GM19324 (cell line): Measurements from ENCODE around the gene CDK6.

Source experiments
- ATAC-seq: cut with Tn5 transposase; IDR thresholded peaks from one replicate; pipeline ENCODE4 v1.9.1; 2021; ENCODE audit warnings: mild to moderate bottlenecking, moderate library complexity; ENCODE audit not compliant: unreplicated experiment, low FRiP score

The CDK6 gene

DNA sequence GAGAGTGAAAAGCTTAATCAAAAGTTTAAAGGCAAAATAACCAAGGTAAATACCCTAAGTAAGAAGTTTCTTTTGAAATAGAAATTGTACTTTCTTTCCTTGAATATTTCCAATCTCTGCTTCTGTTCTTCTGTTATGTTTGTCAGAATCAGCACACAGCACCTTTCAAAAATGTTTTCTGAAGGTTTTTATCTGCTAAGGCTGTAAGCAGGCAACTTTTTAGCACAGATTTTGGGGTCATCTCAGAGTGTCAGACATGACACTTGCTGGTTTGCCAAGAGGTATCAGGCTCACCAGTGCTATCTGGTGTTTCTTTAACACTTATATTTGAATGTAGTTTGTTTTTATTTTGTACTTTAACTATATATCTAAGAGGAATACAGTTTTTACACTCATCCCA is 94.2 kb downstream of the CDK6 start:
- no peak for ATAC-seq

GRCh38 chr7:92740700-92741126 is 95.7 kb downstream of the CDK6 start:
- no peak for ATAC-seq

GRCh38 chr7:92740134-92740533 is 96.2 kb downstream of the CDK6 start:
- ATAC-seq: no peak

GRCh38 chr7:92739091-92739490 is 97.3 kb downstream of the CDK6 start:
- ATAC-seq: no peak

DNA sequence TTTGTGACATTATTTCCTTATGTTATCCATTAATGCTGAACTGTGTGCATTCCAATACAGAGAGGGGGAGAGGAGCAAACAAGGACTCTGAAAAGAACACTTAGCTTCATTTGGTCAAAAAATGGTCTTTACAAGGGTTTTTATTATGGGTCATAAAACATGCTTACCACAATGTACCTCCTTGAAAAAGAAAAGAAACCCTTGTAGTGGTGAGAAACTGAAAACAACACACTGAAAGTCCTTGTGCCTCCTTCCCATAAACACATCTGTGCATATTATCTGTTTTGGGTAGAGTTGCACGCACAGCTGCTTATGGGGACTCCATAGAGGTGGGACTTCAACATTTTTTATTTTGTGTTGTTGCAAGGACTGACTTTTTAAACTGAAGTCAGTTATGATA is 98.7 kb downstream of the CDK6 start:
- peak; percentile 91 for ATAC-seq

- ATAC-seq: no peak
These were observed 99.5 kb downstream of the CDK6 start for GRCh38 chr7:92736870-92737269.

GRCh38 chr7:92735707-92736106 is 100.7 kb downstream of the CDK6 start:
- no peak for ATAC-seq

DNA sequence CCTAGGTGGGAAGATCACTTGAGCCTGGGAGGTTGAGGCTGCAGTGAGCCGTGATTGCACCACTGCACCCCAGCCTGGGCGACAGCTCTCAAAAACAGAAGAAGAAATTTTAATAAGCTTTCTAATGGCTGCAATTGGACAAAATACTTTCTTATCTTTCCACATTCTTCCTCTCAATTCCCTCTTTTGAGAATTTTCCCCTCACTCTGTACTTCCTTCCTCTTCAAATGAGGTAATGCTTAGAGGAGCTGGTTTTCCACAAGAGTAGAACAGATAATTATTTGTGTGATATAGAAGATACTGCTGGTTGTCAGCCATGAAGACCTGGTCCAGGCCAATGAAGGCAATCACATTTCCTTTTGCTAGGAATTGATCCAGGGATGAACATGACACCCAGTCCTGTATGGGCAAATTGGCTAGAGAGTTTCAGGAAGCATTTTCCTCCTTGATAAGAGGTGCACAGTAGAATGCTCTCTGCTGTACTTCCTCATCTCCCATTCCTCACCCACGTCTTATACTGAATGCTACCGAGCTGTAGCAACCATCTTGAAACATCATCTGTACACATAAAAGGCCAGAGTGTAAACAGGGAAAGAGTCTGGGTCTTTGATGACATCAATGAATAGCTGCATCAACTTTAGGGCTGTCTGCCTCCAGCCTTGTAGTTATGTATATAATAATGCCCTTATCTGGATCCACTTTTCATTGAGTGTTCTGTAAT is 103.9 kb downstream of the CDK6 start:
- no peak for ATAC-seq

- no peak for ATAC-seq
These were observed 104.9 kb downstream of the CDK6 start for GRCh38 chr7:92731335-92732063.

DNA sequence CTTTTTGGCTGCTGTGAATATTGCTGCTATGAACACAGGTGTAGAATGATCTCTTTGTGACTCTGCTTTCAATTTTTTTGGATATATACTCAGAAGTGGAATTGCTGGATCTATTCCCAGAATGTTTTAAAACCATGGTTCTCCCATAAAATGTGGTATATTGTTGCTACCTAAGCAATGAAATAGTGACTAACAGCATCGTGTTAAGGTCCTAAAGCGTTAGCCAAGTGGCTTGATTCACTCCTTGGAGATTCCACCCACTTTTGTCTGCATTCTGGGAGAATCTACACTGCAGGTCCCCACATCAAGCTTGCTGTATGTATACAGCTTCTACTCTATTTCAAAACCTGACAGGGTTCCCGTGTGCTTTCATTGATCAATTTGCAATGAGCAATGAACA is 105.6 kb downstream of the CDK6 start:
- no peak for ATAC-seq

DNA sequence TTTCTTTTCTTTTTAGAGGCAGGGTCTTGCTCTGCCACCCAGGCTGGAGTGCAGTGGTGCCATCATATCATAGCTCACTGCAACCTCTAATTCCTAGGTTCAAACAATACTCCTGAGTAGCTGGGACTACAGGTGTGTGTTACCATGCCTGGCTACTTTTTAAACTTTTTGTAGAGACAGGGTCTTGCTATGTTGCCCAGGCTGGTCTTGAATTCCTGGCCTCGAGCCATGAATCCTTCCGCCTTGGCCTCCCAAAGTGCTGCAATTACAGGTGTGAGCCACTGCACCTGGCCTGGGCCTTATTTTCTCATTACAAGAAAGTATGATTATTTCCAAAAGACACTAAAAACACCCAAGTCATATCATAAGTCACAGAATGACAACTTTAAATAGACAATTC is 106.6 kb downstream of the CDK6 start:
- ATAC-seq: no peak

DNA sequence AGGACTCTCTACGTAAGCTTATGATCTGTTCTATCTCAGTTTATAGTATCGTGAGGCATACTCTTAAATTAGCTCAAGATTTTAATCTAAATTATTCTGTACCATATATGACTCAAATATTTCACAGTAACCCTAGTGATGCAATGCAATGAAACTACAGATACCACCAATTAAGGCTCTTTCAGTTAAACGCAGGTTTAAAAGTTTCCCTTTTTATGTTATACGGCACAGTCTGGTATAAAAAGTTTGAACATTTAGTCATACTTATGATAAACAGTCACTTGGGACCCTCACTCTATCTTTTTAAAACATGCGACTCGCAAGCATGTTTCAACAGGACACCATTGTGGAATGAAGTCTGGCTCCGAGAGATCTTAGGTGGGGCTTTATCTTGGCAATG is 107.2 kb downstream of the CDK6 start:
- no peak for ATAC-seq

DNA sequence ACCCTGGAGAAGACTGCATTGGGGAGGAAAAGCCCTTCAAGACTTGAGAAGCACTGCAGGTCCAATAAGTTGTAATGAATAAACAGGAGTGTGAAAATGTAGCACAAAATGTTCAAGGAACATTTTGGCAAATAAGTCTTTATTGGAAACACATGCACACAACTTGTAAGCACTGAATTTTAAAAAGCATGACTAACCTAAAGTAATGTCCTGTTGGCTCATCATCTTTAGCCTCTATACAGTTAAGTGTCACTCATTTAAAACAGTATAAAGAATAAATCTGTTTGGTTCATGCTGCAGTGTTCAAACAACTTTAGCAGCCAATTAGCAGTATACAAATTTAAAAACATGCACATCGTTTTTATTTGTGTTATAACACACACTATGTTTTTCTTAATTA is 108.6 kb downstream of the CDK6 start:
- ATAC-seq: no peak

DNA sequence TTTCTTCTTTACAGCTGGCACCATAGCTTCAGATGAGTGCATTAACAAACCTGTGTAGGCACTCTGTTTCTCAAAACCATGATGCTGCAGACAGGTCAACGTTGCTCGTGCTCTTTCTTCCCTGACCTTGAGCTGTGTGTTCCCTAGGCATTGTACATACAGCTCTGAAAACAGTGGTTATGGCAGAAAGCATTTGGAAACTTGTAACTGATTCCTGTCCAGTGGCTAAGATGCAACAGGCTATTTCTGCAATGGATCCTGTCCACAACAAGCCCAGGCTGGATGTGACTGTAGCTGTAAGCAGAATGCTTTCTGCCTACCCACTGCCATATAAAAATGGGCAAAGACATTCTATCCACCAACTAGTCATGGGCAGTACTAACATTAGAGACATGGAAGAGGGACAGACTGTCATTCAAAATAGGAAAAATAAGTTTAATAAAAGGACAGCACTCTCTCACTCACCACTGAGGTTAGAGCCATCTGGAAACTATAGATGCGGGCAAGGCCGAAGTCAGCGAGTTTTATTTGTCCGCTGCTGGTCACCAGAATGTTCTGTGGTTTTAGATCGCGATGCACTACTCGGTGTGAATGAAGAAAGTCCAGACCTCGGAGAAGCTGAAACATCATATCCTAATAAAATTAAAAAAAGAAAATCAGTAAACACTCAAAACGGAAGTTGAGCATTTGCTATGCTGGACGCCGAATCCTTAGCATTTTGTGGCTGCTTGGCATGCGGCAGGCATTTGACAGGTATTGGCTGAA is 111.0 kb downstream of the CDK6 start:
- no peak for ATAC-seq

GRCh38 chr7:92723943-92724342 is 112.4 kb downstream of the CDK6 start:
- no peak for ATAC-seq

DNA sequence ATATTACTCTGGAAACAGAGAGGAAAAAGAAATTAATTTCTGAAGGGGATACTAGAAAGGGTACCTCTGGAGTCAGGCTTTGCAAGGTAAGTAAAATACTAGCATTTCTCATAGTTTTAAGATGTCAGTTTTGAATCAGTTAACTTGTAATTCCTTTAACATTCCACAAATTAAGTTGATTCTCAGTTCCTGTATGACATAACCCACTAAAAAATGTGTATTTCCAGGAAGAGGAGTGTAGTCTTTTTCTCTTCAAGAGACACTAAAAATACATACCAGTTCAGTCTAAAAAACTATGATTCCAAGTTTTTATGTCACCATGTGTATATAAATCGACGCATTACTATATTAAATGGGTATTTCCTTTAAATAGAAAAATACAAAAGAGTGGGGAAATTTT is 113.2 kb downstream of the CDK6 start:
- ATAC-seq: no peak

DNA sequence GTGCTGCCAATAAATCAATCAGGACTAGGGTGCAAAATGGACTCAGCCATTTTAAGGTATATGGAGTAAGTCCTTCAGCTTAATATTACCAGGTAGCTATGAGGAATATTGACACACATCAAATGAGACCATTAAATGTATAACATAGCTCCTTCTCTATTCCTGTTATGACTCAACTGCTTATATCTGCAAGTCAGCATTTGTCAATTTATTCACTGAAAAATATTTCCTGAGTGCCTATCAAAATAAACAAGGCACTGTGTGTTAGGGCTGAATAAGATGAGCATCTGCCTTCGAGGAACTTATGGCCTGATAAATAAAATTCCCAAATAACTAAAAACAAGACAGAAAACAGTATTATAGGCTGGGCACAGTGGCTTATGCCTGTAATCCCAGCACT is 113.8 kb downstream of the CDK6 start:
- ATAC-seq: no peak

DNA sequence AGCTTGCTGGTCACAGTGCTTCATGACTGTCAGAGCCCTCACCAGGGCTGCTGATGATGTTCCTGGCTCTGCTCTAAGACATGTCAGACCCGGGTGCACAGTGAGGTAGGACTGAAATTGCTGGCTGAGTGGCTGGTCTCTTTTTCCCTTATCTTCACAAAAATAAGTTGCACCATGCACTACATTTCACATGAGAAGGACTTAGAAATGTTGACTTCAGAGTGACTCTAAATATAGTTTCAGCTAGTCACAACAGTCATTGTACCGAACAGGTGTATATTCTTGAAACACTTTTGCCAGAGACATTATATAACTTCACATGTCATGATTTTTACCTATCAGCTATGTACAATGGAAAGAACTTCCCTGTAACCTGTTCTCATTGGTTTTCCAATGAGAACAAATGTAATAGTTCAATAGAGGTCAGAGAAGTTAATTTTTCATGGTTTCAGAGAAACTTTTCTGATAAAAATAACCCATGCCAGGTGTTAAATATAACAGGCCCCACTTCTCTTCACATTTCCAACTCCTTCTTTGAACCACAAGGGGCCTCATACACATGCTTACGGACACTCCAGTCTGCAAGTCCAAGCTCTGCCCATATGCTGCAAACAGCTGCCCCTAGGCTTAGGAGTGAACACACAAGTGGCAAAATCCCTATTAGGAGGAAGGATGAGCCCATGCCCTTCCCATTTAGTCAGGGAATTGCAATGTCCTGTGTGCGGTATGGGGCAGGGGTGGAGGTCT is 115.6 kb downstream of the CDK6 start:
- ATAC-seq: peak; percentile 62

DNA sequence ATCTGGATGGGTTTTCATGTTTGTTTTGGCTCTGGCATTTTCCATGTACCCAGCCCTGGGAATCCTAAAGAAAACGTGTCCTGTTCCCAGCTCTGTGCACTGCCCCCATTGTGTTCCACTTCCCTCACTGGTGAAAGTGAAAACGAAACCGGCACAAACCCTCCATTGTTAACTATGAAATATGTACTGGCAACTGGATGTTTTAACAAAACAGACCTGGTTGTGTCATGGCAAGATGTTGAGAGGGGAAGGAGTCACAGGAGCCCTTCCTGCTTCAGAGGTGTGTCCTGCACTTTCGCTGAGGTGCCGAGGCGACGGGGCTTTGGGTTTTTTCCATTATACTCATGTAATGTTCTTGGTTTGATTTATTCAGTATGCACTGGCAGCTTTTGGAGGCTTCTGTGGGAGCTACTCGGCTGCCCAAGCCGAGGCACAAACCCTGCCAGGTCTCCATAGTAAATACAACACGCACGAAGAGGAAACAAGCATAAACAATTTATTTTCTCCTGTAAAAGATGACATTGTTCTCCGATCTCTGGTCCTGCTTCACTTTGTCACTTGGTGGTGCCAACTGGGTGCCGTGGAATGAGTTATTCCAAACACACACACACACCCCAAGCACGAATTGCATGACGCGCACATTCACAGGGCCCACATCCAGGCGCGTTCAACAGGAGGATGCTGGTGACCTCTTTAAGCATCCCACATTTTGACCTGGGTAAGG is 118.2 kb downstream of the CDK6 start:
- peak; percentile 52 for ATAC-seq

DNA sequence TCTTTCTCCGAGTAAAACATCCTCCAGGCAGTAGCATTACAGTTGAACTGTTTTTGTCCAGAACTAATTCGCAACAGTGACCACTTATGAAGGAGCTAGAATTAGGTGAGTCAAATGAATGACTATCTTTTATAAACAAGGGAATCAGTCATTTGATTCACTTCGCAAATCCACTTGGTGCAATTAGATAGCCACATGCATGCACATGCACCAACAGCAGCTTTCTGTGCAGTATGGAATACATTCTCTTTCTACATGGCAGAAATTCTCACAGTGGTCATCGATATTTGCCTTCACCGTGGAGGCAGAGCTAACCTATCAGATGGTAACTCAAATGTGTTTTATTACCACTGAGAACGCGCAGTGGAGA is 118.8 kb downstream of the CDK6 start:
- no peak for ATAC-seq
